AG04449 (cell line): ENCODE data around the gene ACTR6.

Source experiments
- CTCF ChIA-PET: fragments of 350-600 bp; formaldehyde crosslinking; extraction: SDS; loops from one replicate; lab custom pipeline; 2021; ENCODE audit warnings: antibody characterized with exemption; lab: Yijun Ruan, JAX
- POLR2A ChIA-PET: fragments of 400-600, 350-600 bp; formaldehyde crosslinking; extraction: SDS; loops from one replicate; lab custom pipeline; 2020; ENCODE audit warnings: antibody characterized with exemption, inconsistent platforms; lab: Yijun Ruan, JAX
- DNase-seq: peaks from one replicate; pipeline ENCODE4 v3.0.0-alpha.2; 2010; ENCODE audit warnings: low read depth, low spot score
- H3K4me3 ChIP-seq: 2 replicates; pipeline ENCODE4 v1.5.1; 2011; ENCODE audit warnings: low read depth, mild to moderate bottlenecking, control low read depth, low read length
- TF ChIP-seq, protein P1 (sequence below): IDR thresholded peaks from one replicate; pipeline ENCODE4 v1.5.1; 2011; ENCODE audit warnings: mild to moderate bottlenecking, moderate library complexity, low read length, control low read depth, inconsistent platforms; ENCODE audit not compliant: insufficient read depth; ENCODE audit errors: missing control alignments

Gene ACTR6

DNA sequence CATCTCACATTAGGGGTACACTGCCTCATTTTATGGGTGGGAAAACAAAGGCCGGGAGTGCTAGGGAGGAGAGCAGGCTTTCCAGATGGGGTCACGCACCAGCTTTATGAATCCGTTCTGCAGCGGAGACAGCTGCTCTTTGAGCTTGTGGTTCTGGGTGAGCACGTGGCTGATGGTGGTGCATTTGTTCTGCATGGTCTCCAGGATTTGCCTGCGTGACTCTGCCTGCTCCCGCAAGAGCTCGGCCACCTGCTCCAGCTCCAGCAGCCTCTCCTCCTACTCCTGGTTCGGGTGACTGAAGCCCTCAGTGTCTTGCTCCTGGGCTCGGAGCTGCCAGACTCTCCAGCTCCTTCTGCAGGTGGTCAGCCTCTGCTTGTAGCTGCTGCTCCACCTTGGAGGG is 34.4 kb upstream of the ACTR6 start:
- CTCF ChIA-PET = interaction anchor here (5.0 kb wide), 1 partner anchor 11 kb away, joined by 52 read pairs; no protein-coding TSS in a partner anchor
- TF ChIP-seq, protein P1, sequence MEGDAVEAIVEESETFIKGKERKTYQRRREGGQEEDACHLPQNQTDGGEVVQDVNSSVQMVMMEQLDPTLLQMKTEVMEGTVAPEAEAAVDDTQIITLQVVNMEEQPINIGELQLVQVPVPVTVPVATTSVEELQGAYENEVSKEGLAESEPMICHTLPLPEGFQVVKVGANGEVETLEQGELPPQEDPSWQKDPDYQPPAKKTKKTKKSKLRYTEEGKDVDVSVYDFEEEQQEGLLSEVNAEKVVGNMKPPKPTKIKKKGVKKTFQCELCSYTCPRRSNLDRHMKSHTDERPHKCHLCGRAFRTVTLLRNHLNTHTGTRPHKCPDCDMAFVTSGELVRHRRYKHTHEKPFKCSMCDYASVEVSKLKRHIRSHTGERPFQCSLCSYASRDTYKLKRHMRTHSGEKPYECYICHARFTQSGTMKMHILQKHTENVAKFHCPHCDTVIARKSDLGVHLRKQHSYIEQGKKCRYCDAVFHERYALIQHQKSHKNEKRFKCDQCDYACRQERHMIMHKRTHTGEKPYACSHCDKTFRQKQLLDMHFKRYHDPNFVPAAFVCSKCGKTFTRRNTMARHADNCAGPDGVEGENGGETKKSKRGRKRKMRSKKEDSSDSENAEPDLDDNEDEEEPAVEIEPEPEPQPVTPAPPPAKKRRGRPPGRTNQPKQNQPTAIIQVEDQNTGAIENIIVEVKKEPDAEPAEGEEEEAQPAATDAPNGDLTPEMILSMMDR = no peak
- POLR2A ChIA-PET = no interaction called here

DNA sequence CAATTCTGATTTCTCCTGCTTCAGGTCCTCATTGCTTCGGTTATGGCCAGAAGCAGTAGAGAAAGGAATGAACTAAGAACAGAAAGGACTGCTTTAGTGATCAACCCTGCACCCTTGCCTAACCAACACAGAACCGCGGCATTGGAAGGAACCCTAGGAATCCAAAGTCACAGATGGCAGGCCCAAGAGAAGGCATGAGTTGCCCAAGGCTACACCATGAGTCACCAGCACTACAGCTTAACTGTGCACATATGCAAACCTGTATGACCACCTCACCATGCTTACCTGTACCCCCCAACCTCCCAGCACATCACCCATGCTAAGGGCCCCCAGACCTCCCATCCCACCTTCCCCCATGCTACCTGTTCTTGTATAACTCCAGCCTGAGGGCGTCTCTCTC is 32.1 kb upstream of the ACTR6 start:
- CTCF ChIA-PET = interaction anchor here (2.2 kb wide), 1 partner anchor 14 kb away, joined by 10 read pairs; no protein-coding TSS in a partner anchor

More for the DNA sequence above, 34.4 kb upstream of the ACTR6 start:
- DNase-seq = no peak
- no peak overlapping the region for H3K4me3 ChIP-seq

DNA sequence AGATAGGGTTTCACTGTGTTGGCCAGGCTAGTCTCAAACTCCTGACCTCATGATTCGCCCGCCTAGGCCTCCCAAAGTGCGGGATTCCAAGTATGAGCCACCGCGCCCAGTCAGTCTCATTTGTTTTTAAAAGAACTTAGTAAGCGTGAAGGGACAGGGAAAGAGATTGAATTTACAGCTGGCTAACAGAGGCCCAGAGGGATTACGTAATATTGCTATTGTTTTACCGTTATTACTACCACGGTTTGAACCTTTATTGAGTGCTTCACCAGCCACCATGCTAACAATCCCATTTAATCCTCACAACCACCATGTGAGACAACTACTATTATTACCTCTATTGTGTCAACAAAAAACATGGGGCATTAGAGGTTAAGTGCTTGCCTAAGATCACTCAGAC is 31.3 kb upstream of the ACTR6 start:
- ChIA-PET CTCF (interaction anchor here (2.2 kb wide), 1 partner anchor 15 kb away, joined by 10 read pairs; no protein-coding TSS in a partner anchor), POLR2A (no interaction called here)
- H3K4me3 ChIP-seq = no peak overlapping the region
- TF ChIP-seq, protein P1 = no peak
- no peak for DNase-seq

More for the DNA sequence above, 32.1 kb upstream of the ACTR6 start:
- no peak overlapping the region for H3K4me3 ChIP-seq
- TF ChIP-seq, protein P1 = no peak
- DNase-seq = no peak
- POLR2A ChIA-PET = no interaction called here

DNA sequence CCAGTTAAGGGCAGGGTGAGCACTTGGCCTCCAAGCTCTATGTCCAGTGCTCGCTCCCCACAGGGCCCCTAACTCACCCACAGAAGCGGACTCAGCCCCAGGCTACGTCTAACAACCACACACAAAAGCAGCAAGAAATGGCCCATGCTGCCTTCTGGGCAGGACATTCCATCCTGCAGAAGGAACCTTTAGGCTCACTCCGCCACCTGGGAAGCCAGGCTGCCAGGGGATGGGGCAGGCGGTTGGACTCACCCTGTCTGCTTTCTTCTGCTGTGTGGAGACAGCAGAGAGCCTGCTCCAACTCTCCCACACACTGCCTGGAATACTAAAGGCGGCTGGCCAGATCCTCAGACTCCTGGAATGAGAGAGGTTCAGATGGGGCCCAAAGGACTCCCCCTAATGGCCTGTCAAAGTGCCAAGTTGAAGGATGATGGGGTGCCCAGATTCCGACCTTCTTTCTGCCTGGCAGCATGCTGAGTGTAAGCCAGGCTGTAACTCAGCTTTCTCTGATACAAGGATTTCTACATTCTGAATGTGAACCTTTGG is 30.2 kb upstream of the ACTR6 start:
- ChIA-PET CTCF (no interaction called here), POLR2A (no interaction called here)
- H3K4me3 ChIP-seq = no peak overlapping the region
- TF ChIP-seq, protein P1 = no peak
- DNase-seq = no peak

DNA sequence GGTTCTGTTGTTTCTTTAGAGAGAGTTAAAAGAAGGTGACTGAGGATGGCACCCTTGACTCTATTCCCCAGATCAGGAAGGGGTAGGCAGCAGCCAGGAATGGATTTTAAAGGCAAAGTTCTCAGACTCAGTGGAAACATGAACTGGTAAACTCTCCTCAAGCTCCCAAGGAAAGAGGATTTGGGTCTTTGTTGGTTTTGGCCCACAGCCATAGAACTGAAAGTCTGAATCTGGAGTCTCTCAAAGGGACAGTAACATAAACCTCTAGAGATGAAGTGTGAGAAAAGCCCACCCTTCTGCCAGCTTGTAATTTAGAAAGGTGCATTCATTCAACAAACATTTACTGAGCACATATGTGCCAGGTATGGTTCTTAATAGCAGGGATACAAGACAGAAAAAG is 29.4 kb upstream of the ACTR6 start:
- DNase-seq = no peak
- ChIA-PET POLR2A (no interaction called here), CTCF (interaction anchor here (1.6 kb wide), 2 partner anchors 12 to 29 kb away, joined by 3 read pairs; partner anchors contain the start of gene ACTR6)
- TF ChIP-seq, protein P1 = no peak
- no peak overlapping the region for H3K4me3 ChIP-seq

DNA sequence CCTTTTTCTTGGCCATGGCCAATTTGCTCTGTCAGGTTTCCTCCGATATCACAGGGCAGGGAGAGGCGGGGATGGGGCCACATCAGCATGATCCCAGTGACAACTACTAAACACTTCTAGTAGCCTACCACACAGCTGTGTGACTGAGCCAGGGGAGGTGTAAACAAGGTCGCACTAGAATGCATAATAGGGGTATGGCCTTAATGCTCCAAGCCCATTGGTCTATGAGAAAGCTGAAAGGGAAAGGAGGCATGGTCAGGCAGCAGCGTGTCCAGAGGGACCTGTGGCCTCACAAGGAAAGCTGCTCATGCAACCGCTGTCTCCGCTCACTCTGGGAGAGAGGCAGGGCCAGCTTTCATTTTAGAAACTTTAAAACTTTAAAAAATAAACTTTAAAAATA is 27.5 kb upstream of the ACTR6 start:
- TF ChIP-seq, protein P1 = no peak

More for the DNA sequence above, 27.5 kb upstream of the ACTR6 start:
- CTCF ChIA-PET = interaction anchor here (1.0 to 1.7 kb wide), 2 partner anchors 8 to 15 kb away, joined by 5 read pairs; no protein-coding TSS in a partner anchor
- no peak for DNase-seq
- POLR2A ChIA-PET = no interaction called here
- H3K4me3 ChIP-seq = no peak overlapping the region
